Hippocampal formation (tissue), 2 donors: Measurements from ENCODE around the gene UMAD1.

Experiments used
- DNase-seq, 2 donors: peaks; one replicate each; lab custom pipeline; 2025; lab: John Stamatoyannopoulos, UW

Gene UMAD1

DNA sequence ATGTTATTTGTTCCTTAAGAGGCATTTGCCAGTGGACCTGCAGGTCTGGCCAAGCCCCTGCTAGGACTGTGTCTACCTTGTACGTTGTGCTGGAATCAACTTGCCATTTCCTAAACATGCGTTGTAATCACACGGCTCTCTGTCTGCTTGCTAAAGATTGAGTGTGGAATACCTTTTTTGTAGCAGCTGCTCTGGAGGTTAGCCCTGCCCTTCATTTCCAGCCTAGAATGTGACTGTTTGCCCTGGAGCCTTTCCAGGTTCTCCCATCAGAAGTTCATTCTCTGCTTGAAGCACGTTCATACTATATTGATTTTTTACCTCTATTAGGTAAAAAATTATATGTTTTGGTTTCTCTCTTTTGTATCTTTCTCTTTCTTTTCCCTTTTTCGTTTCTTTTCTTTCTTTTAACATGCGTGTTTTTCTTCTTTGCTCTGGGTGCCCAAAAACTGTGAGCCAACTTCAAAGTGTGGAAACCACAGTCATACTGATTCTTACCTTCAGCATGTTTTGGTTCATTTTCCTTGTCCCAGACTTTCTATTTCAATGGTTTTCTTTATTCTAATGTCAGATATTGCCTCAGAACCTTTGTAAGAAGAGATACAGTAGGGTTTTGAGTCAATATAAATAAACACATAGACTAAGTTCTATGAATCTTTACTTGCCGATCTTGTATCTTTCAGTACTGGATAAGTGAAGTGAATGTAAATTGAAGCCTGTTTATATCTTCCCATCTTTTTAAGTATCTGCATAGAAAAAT, 189.7 kb downstream of the UMAD1 start:
- no peak for DNase-seq

- DNase-seq: no peak
These were observed 192.0 kb downstream of the UMAD1 start for GRCh38 chr7:7832518-7832917.

- no peak for DNase-seq
These were observed 194.2 kb downstream of the UMAD1 start for GRCh38 chr7:7834761-7835160.

DNA sequence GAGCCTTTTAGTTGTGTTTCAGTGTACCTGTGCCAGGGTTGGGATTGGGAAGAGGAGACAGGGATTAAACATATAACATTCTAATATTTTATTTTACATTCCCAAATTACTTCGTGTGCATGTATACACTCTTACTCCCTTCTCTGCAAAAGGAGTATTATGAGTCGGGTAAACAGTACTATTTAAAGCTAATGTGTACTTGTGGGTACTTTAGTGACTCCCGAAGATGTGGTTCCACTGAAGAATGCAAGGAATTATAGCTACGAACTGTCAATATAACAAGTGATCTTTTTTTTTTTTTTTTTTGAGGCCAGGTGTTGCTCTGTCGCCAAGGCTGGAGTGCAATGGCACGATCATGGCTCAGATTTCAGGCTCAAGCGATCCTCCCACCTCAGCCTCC, 200.5 kb downstream of the UMAD1 start:
- no peak for DNase-seq

- no peak for DNase-seq
These were observed 202.7 kb downstream of the UMAD1 start for GRCh38 chr7:7843240-7843639.

GRCh38 chr7:7843972-7844371, 203.4 kb downstream of the UMAD1 start:
- no peak for DNase-seq

DNA sequence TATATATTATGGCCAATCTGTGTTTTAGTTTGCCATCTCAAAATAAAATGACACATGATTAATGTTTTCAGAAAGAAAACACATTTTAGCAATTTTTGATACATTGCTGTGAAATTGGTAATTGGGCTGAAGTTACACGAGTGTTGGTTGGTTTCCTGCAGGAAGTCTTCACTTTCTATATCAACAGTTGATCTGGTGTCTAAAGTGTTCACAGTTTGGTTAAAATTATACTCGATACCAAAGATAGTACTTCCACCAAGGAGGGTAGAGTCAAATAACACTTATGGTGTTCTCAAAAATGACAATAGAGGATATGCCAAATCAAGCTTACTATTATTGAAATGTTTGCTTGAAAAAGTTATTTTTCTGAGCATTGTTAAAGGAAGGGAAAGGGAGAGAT, 207.7 kb downstream of the UMAD1 start:
- DNase-seq: no peak

GRCh38 chr7:7848892-7849291, 208.3 kb downstream of the UMAD1 start:
- DNase-seq: no peak

DNA sequence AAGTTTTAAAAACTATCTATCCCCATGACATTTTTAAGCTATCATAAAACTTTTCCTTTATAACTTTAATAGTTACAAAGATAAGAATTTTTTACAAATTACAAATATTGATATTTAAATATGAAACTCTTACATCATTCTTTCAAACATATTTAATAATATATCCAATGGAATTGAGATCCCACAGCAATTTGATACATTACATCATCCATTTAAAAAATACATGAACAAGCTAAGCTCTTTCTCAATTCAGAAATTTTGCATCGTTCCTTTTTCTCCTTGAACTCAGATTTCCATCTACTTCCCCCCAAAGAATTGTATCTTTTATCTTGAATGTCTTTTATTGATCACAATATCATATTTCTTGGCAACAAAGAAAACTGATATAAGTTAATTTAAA, 209.6 kb downstream of the UMAD1 start:
- DNase-seq: no peak

- no peak for DNase-seq
These were observed 210.8 kb downstream of the UMAD1 start for GRCh38 chr7:7851381-7851780.

DNA sequence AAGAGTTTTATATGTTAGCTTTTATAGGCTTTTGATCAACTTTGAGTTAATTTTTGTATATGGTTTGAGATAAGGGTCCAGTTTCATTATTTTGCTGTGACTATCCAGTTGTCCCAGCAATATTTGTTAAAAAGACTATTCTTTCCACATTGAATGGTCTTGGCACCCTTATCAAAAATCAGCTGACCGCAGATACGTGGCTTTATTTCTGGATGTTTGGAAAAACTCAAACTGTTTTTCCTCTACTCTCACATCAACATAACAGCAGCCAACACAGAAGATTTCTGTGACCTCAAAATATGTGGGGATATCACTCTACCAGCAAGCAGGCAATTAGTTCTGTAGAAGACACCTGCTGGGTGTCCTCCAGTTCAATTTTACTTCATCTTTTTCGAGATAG, 211.4 kb downstream of the UMAD1 start:
- DNase-seq: no peak

DNA sequence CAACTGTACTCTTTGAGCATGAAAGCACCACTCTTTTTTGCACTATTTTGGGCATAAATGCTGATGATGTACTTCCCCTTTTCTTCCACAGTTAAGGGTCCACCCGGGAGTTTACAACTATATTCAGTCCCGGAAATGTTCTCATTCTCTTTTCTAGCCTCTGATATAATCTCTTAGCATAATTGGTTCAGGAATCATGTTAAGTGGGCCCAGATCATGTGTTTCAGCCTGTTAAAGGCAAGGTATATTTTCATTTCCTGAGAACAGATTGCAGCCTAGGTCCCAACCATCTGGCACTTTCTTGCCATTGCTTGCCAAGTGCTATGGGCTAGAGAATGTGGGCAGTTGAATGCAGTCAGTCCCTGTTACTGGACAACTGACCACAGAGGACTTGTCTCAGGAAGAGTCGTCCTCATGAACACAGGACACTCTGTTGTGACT, 216.6 kb downstream of the UMAD1 start:
- DNase-seq: no peak

- no peak for DNase-seq
These were observed 218.0 kb downstream of the UMAD1 start for GRCh38 chr7:7858559-7858958.

DNA sequence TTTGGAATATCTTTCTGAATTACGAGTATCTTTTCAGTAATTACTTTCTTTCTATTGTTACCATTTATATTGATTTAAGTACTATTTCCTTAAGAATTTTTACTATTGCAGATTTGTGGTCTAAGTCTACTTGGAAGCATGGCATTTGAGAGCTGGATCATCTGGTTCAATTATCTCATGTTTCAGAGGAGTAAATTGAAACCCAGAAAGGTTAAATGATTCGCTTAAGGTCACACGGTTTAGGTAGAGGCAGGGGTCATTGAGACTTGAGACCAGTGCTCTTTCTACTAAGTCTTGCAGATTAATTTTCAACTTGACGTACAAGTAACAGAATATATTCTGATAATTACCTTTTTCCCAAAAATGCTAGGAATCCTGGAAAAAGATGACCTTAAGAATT, 218.9 kb downstream of the UMAD1 start:
- DNase-seq: no peak

DNA sequence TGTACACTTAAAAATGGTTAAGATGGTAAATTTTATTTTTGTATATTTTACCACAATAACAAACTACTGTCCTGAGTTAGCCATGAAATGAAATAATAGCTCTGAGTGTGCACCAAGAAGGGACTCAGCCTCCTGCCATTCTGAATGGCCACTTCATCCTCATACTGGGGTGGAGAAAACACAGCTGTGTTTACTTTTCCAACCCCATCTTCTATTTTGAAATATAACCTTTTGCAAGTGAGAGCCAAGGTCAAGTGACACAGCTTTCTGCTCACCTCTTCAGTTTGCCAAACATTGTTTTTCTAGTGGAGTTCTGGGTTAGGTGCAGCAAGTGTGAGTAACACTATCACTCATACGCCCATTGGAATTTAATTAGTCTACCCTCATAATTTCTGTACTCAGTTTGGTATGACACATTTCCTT, 220.7 kb downstream of the UMAD1 start:
- no peak for DNase-seq

GRCh38 chr7:7862393-7862792, 221.8 kb downstream of the UMAD1 start:
- no peak for DNase-seq

DNA sequence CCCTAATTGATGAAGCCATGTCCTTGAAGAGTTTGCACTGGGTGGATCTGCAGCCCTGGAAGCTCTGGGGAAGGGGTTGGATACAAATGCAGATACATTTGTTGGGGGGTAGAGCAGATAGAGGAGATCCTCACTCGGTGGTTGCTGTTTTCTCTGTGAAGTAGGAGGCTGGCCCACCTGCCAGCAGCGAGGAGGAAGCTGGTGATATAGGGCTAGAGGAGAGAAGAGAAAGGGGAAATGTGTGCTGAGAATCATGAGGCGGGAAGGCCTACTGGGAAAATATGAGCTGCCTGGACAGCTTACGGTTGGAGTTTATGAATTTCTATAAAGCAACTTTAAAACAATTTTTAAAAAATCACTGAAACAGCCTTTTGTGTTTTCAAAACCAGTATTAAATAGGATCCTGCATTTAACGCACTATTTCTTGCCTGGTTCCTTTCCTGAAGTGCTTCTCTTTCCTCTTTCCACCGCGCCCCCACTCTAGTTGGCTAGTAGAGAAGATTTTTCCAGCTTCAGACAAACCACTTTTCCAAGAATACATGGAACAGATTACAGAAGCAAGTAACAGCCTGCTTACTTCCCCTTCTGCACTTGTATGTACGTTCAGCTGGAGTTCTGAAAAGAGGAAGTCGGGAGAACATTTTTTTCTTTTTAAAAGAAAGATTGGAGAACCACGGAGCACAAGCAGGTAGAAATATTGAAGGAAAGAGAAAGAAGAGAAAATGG, 227.5 kb downstream of the UMAD1 start:
- DNase-seq: peak in 1 of 2 donors; percentile 55

DNA sequence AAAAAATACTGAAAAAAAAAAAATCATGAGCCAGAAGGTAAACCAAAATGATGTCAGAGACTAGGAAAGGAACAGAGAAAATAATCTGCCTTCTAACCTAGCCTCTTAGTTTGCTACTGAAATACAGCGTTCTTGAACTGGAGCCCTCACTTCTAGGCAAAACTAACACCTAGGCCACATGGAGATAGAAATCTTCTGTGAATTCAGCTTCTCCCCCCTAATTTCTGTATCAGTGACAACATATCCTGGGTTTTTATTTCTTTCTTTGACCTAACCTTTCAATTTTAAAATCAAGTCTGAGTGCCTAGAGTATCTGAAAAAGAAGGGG, 228.0 kb downstream of the UMAD1 start:
- DNase-seq: no peak

GRCh38 chr7:7869036-7869435, 228.5 kb downstream of the UMAD1 start:
- DNase-seq: no peak

- no peak for DNase-seq
These were observed 229.1 kb downstream of the UMAD1 start for GRCh38 chr7:7869651-7870050.

DNA sequence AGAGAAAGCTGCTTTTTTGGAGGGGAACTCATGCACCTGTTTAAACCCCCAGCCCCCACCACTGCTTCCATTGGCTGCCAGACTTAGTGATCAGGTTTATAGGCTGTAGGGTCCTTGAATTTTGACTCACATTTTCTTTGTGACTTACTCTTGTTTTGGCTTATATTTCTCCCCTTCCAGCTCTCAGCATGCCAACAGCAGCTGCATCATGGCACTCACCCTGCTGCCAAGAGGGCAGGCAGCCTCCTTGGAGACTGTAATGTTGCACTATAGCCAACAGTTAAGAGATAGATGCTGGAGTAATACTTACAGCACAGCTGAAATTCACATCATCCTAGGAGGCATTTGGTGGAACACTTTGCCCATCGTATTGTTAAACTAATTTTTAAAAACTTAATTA, 230.0 kb downstream of the UMAD1 start:
- no peak for DNase-seq

DNA sequence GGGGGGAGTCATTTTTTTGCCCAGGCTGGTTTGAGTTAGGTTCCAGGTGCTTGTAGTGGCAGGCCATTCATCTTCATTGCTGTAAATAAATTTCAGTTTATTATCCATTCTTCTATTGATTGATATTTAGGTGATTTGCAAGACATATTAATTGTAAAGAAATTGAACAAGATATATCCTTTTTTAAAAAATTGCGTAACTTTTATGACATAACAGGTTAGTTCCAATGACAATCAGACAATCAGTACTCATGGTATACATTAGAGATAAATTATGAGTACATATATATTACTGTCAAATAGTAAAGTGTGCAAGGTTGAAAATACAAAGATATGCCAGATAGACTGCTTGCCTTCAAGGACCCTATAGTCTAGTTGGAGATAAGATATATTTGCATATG, 235.9 kb downstream of the UMAD1 start:
- DNase-seq: no peak

DNA sequence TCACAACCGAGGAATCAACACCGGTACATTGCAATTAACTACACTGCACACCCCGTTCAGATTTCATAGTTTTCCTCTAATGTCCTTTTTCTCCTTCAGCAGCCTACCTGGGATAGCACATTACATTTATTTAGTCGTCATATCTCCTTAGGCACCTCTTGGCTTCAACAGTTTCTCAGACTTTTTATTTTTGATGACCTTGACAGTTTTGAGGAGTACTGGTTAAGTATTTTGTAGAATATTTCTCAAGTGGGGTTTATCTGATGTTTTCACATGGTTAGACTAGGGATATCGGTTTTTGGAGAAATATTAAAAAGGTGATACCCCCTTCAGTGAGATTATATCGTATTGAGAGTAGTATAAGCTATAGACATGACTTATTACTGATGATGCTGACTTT, 241.0 kb downstream of the UMAD1 start:
- no peak for DNase-seq

DNA sequence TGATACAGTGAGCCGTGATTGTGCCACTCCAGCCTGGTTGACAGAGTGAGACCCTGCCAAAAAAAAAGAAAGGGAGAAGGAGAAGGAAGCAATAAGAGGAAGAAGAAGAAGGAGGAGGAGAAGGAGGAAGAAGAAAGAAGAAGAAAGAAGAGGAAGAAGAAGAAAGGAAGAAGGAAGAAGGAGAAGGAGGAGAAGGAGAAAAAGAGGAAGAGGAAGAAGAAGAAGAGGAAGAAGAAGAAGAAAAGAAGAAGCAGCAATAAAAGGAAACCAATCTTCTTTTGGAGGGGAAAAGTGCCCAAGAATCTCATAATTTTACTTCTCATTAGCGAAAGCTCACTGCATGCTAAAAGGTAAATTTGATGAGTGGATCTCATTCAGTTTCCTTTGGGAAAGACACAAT, 242.3 kb downstream of the UMAD1 start:
- no peak for DNase-seq
